Measurements from ENCODE around the gene PIR. TPM values are rescaled to one million over a fixed set of nuclear protein-coding genes. Genes with fewer than 3 reads are reported as not detected.
A peak's percentile ranks its signal among the peaks of the same experiment; 100 is the strongest.

The PIR gene
- total RNA-seq, 2 donors from 2014 or later: not detected

GRCh38 chrX:15349046-15349445, 144.1 kb downstream of the PIR start:
- Mint-ChIP-seq H3K27me3 (peaks cover 2% of the 10 kb centered on the region), H3K4me1 (no peaks in the 10 kb centered on the region), H3K27ac (no peak overlapping the region), H3K4me3 (no peak overlapping the region), H3K36me3 (ENCODE audit: low read depth) (no peaks in the 10 kb centered on the region)
- ATAC-seq (peak; percentile 35), DNase-seq (no peak)
- no peaks in the 10 kb centered on the region for H3K9me3 ChIP-seq (ENCODE audit: control insufficient read depth, low read length, poor library complexity, severe bottlenecking)

- ATAC-seq (no peak), DNase-seq (no peak)
- Mint-ChIP-seq H3K4me3 (no peak overlapping the region), H3K27ac (no peak overlapping the region), H3K36me3 (ENCODE audit: low read depth) (no peaks in the 10 kb centered on the region), H3K27me3 (peaks cover 14% of the 10 kb centered on the region), H3K4me1 (no peaks in the 10 kb centered on the region)
- no peaks in the 10 kb centered on the region for H3K9me3 ChIP-seq (ENCODE audit: control insufficient read depth, low read length, poor library complexity, severe bottlenecking)
Observed at GRCh38 chrX:15345976-15346375, 147.2 kb downstream of the PIR start.

- no peak for ATAC-seq
- no peaks in the 10 kb centered on the region for H3K9me3 ChIP-seq (ENCODE audit: control insufficient read depth, low read length, poor library complexity, severe bottlenecking)
- H3K27me3 Mint-ChIP-seq: peaks cover 17% of the 10 kb centered on the region
- DNase-seq: no peak
- H3K4me3 Mint-ChIP-seq: no peak overlapping the region
- H3K4me1 Mint-ChIP-seq: no peaks in the 10 kb centered on the region
- no peaks in the 10 kb centered on the region for H3K36me3 Mint-ChIP-seq (ENCODE audit: low read depth)
- H3K27ac Mint-ChIP-seq: no peak overlapping the region
Observed at GRCh38 chrX:15344106-15344505, 149.0 kb downstream of the PIR start.

GRCh38 chrX:15343075-15343476, 150.1 kb downstream of the PIR start:
- ATAC-seq (no peak), DNase-seq (no peak)
- H3K9me3 ChIP-seq (ENCODE audit: control insufficient read depth, low read length, poor library complexity, severe bottlenecking): no peaks in the 10 kb centered on the region
- Mint-ChIP-seq H3K27me3 (peaks cover 18% of the 10 kb centered on the region), H3K4me1 (no peaks in the 10 kb centered on the region), H3K36me3 (ENCODE audit: low read depth) (no peaks in the 10 kb centered on the region), H3K4me3 (no peak overlapping the region), H3K27ac (no peak overlapping the region)

GRCh38 chrX:15340867-15341266, 152.3 kb downstream of the PIR start:
- H3K9me3 ChIP-seq (ENCODE audit: control insufficient read depth, low read length, poor library complexity, severe bottlenecking): no peaks in the 10 kb centered on the region
- H3K27ac Mint-ChIP-seq: no peak overlapping the region
- peaks cover 3% of the 10 kb centered on the region for H3K4me1 Mint-ChIP-seq
- ATAC-seq (no peak), DNase-seq (no peak)
- H3K27me3 Mint-ChIP-seq: peaks cover 25% of the 10 kb centered on the region
- H3K36me3 Mint-ChIP-seq (ENCODE audit: low read depth): no peaks in the 10 kb centered on the region
- no peak overlapping the region for H3K4me3 Mint-ChIP-seq

GRCh38 chrX:15336023-15336413, 157.1 kb downstream of the PIR start:
- peaks cover 16% of the 10 kb centered on the region for H3K4me1 Mint-ChIP-seq
- H3K27ac Mint-ChIP-seq: peak overlapping the region; percentile 94
- ATAC-seq (peak; percentile 60), DNase-seq (peak; percentile 15 to 34 (median 31))
- peak overlapping the region; percentile 92 for H3K4me3 Mint-ChIP-seq
- H3K27me3 Mint-ChIP-seq: peaks cover 12% of the 10 kb centered on the region
- no peaks in the 10 kb centered on the region for H3K36me3 Mint-ChIP-seq (ENCODE audit: low read depth)
- no peaks in the 10 kb centered on the region for H3K9me3 ChIP-seq (ENCODE audit: control insufficient read depth, low read length, poor library complexity, severe bottlenecking)

- H3K36me3 Mint-ChIP-seq (ENCODE audit: low read depth): no peaks in the 10 kb centered on the region
- no peaks in the 10 kb centered on the region for H3K9me3 ChIP-seq (ENCODE audit: control insufficient read depth, low read length, poor library complexity, severe bottlenecking)
- H3K4me3 Mint-ChIP-seq: peak within 1 kb of the TSS; percentile 92
- peak; percentile 77 to 85 (median 84) for DNase-seq
- peaks cover 16% of the 10 kb centered on the region for H3K4me1 Mint-ChIP-seq
- peak; percentile 91 for ATAC-seq
- H3K27ac Mint-ChIP-seq: peak within 1 kb of the TSS; percentile 94
- peaks cover 8% of the 10 kb centered on the region for H3K27me3 Mint-ChIP-seq
Observed at GRCh38 chrX:15335135-15336022, 157.8 kb downstream of the PIR start, which contains the start of gene PIGA. Gene PIGA (minus strand): TSS chrX:15335523. CDS start chrX:15331930, 3,593 bp downstream.

Other genes starting within 250 kb of the PIR start
- not detected for gene ASB9, start 223.2 kb downstream of the PIR start, total RNA-seq
- gene ASB11, start 177.7 kb downstream of the PIR start, total RNA-seq: not detected
- 100 to 1,000 TPM; 111 to 122 TPM for gene PIGA, start 157.8 kb downstream of the PIR start, total RNA-seq
- not detected for gene VEGFD, start 108.9 kb downstream of the PIR start, total RNA-seq
- not detected for gene BMX, start 7.5 kb upstream of the PIR start, total RNA-seq
- not detected for gene ACE2, start 107.6 kb upstream of the PIR start, total RNA-seq
- gene CLTRN, start 171.5 kb upstream of the PIR start, total RNA-seq: under 1 TPM; 0.22 to 0.29 TPM
- gene CA5B, start 244.9 kb upstream of the PIR start, total RNA-seq: 10 to 100 TPM; 59.2 to 82.2 TPM

Data from T-helper 17 cell (primary cell).